ENCODE measurements around the gene GTPBP1.

DNA sequence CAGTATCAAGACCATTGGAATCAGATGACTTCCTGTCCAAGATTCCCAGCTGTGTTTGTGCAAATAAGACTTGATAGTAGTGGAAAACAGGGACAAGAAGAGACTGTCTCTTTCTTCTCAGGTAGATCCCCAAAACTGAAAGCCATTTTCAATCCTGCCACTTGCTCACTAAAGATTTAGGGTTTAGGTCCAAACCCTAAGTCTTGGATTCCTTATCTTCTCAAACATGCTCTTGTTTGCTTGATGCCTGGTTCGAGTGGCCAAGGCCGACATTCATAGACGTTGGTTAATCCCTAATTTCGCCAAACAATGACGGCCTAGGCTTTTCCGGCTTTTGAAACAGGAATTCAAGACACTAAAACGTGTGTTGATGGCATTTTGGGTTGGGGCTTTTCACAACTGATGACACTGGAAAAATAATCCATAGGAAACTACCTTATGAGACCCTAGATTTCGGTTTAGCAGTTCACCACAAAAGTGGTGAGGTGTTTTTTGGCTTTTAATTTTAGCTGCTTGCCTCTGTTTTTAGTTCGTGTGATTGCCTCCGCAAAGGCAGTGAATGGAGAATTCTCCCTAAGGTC lies 1.0 kb upstream of the GTPBP1 start:
- TF ChIP-seq, protein P1, sequence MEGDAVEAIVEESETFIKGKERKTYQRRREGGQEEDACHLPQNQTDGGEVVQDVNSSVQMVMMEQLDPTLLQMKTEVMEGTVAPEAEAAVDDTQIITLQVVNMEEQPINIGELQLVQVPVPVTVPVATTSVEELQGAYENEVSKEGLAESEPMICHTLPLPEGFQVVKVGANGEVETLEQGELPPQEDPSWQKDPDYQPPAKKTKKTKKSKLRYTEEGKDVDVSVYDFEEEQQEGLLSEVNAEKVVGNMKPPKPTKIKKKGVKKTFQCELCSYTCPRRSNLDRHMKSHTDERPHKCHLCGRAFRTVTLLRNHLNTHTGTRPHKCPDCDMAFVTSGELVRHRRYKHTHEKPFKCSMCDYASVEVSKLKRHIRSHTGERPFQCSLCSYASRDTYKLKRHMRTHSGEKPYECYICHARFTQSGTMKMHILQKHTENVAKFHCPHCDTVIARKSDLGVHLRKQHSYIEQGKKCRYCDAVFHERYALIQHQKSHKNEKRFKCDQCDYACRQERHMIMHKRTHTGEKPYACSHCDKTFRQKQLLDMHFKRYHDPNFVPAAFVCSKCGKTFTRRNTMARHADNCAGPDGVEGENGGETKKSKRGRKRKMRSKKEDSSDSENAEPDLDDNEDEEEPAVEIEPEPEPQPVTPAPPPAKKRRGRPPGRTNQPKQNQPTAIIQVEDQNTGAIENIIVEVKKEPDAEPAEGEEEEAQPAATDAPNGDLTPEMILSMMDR (conservative IDR thresholded peaks at IDR 0.05; ENCODE audit: low read depth, low read length): no peak
- TF ChIP-seq CEBPB (IDR thresholded peaks at IDR 0.05; ENCODE audit: low read depth, low read length): no peak
- no peak for TF ChIP-seq POLR2A (IDR thresholded peaks at IDR 0.05; ENCODE audit: low read depth, low read length)

Measured in IMR-90 (cell line).